IPS DF 19.7 (cell line): ENCODE results near the gene RBM15.

Experiments
- DNase-seq: peaks from one replicate; pipeline ENCODE4 v3.0.0-alpha.2; 2013; ENCODE audit warnings: low read depth, low spot score

RBM15 gene

GRCh38 chr1:110347182-110347893 lies 8.2 kb downstream of the RBM15 start:
- DNase-seq: no peak

GRCh38 chr1:110348050-110348449 lies 8.9 kb downstream of the RBM15 start:
- DNase-seq: no peak

GRCh38 chr1:110348771-110349170 lies 9.6 kb downstream of the RBM15 start:
- no peak for DNase-seq

- DNase-seq: no peak
These were observed 11.2 kb downstream of the RBM15 start for GRCh38 chr1:110350360-110350759.

- no peak for DNase-seq
These were observed 16.1 kb downstream of the RBM15 start for GRCh38 chr1:110355321-110355720.

- no peak for DNase-seq
These were observed 17.2 kb downstream of the RBM15 start for GRCh38 chr1:110356379-110356778.

GRCh38 chr1:110360431-110360830 lies 21.3 kb downstream of the RBM15 start:
- DNase-seq: no peak

GRCh38 chr1:110361856-110362255 lies 22.7 kb downstream of the RBM15 start:
- no peak for DNase-seq

GRCh38 chr1:110364221-110364620 lies 25.0 kb downstream of the RBM15 start:
- DNase-seq: no peak

GRCh38 chr1:110370827-110371226 lies 31.6 kb downstream of the RBM15 start:
- DNase-seq: no peak

- DNase-seq: no peak
These were observed 36.3 kb downstream of the RBM15 start for GRCh38 chr1:110375490-110375889.

- DNase-seq: no peak
These were observed 41.6 kb downstream of the RBM15 start for GRCh38 chr1:110380672-110381283.

GRCh38 chr1:110383251-110383990 lies 44.2 kb downstream of the RBM15 start:
- no peak for DNase-seq

- DNase-seq: no peak
These were observed 45.6 kb downstream of the RBM15 start for GRCh38 chr1:110384581-110385321.

GRCh38 chr1:110385369-110385768 lies 46.2 kb downstream of the RBM15 start:
- DNase-seq: no peak

- no peak for DNase-seq
These were observed 48.0 kb downstream of the RBM15 start for GRCh38 chr1:110387048-110387754.

GRCh38 chr1:110390096-110390495 lies 50.9 kb downstream of the RBM15 start:
- no peak for DNase-seq

- no peak for DNase-seq
These were observed 51.6 kb downstream of the RBM15 start, which contains the start of gene SLC16A4 for GRCh38 chr1:110390692-110391245. Gene SLC16A4, minus strand, starts transcription at chr1:110391026. Its CDS starts 1,703 bp downstream, at chr1:110389323.

- DNase-seq: no peak
These were observed 54.1 kb downstream of the RBM15 start for GRCh38 chr1:110393286-110393685.

- no peak for DNase-seq
These were observed 54.7 kb downstream of the RBM15 start for GRCh38 chr1:110393691-110394492.
